Hindlimb muscle (tissue), 1 donor: Measurements from ENCODE around the gene FAM83C. TPM values are rescaled to one million over a fixed set of nuclear protein-coding genes. Genes with fewer than 3 reads are reported as not detected.
"Not testable (repeated sequence)": the region's sequence is repeated elsewhere in the genome, so short reads cannot be mapped to it uniquely, and the experiment has no call there.

ENCODE experiments used
- DNase-seq: peaks from one replicate; pipeline ENCODE4 v3.0.0-alpha.2; 2013
- polyA plus RNA-seq: library from polyadenylated mRNA; unstranded; fragments of 120-200 nt; gene quantifications from one replicate; pipeline ENCODE4 v1.2.1, GENCODE V29; 2013; ENCODE audit not compliant: insufficient read length

FAM83C gene
- polyA plus RNA-seq, 1 donor: 0.17 TPM

DNA sequence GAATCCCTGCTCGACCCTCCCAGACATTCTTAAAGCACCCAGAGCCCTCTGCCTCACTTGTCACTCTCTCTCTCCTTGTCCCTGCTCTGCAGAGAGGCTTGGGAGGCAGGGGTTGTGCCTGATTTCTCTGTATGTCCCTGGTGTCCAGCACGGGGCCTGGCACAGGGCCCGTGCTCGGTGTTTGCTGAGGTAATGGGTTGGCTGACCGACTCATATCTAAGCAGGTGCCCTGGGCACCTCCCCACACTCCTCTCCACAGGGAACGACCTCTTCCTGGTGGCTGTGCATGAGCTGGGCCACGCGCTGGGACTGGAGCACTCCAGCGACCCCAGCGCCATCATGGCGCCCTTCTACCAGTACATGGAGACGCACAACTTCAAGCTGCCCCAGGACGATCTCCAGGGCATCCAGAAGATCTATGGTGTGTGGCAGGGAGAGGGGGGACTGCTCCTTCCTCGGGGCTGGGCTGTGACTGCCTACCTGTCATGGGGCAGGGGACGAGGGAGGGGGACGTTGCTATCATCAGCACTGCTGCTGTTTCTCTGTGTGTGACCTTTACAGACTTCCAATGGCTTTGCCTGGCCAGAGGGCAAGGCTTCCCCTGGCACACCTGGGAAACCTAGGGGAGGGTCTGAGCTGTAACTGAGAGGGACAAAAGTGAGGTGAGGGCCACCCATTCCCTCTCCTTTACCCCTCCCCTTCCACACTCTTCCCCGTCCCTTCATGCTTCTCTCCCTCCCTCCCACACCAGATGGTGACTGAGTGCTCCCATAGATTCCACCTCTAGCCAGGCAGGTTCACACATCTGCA, 28.5 kb downstream of the FAM83C start:
- no peak for DNase-seq

DNA sequence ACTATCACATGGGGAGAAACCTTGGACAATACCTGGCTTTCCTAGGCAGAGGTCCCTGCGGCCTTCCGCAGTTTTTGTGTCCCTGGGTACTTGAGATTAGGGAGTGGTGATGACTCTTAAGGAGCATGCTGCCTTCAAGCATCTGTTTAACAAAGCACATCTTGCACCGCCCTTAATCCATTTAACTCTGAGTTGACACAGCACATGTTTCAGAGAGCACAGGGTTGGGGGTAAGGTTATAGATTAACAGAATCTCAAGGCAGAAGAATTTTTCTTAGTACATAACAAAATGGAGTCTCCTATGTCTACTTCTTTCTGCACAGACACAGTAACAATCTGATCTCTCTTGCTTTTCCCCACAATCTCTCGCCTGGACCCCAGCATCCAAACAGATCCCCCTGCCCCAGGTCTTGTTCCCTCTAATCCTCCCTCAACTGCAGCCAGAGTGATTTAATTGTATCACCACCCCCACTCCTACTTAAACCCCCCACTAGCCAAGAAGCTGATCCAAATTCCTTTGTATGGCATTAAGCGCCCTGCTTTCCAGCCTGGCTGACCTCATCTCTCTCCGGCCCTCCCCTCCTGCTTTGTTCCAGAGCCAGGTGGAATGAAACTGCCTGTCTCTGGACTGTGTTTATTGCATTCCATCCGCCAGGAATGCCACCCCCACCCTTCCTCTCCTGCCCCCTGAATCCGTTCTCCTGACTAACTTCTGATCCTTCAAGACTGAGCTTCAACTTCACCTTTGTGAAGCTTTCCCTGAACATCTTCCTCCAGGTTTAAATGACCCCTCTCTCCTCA, 29.3 kb downstream of the FAM83C start:
- DNase-seq: not testable (repeated sequence)

DNA sequence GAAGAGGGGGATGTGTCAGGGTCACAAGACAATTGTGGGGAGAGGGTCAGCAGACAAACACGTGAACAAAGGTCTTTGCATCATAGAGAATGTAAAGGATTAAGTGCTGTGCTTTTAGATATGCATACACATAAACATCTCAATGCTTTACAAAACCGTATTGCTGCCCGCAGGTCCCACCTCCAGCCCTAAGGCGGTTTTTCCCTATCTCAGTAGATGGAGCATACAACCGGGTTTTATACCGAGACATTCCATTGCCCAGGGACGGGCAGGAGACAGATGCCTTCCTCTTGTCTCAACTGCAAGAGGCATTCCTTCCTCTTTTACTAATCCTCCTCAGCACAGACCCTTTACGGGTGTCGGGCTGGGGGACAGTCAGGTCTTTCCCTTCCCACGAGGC, 29.9 kb downstream of the FAM83C start:
- DNase-seq: not testable (repeated sequence)

DNA sequence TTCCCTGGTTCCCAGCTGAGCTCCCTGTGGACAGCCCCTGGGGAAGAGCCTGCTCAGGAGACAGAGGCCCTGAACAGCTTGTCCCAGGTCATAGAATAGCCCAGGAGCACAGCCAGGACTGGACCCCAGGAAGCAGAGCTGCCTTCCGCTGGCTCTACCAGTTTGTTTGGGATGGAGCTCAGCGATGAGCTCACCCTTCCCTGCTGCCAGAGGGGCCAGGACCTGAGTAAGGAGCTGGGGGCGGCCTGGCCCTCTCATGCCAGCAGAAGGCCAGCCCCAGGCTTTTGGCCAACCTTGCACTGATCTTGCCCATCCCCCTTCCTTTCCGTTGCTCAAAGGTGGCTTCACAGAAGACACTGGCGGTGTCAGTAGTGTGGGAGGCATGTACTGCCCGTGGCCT, 31.8 kb downstream of the FAM83C start:
- DNase-seq: no peak

DNA sequence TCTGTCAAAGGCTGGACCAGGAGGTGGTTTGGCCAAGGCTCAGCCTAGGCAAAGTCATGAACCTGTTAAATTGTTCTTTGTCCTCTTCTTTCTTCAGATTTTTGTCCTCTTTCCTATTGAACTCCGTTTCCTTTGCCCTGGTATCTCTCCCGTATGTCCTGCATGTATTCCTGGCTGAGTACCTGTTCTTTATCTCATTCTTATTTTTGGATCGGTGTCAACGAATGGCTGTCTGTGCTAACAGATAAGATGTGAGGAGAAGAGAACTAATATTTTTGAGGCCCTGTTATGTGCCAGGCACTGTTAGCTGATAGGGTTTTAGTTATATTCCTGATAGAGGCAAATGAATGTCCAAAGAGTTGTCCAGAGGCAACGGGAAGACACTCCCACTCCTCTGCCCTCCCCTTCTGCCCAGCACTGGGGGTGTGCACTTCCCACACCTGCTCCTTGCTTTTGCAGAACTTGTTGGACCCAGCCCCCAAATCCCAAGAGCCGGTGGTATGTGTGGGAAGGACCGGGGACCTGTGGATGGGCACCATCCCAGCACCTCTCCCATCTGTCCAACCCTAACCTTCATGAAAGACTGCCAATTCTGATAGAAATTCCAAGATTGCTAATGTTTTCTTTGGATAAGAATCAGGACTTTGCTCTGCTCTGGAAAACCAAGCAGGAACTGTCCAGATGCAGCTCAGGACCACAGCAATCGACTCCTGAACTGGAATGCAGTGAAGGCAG, 34.9 kb downstream of the FAM83C start:
- no peak for DNase-seq

DNA sequence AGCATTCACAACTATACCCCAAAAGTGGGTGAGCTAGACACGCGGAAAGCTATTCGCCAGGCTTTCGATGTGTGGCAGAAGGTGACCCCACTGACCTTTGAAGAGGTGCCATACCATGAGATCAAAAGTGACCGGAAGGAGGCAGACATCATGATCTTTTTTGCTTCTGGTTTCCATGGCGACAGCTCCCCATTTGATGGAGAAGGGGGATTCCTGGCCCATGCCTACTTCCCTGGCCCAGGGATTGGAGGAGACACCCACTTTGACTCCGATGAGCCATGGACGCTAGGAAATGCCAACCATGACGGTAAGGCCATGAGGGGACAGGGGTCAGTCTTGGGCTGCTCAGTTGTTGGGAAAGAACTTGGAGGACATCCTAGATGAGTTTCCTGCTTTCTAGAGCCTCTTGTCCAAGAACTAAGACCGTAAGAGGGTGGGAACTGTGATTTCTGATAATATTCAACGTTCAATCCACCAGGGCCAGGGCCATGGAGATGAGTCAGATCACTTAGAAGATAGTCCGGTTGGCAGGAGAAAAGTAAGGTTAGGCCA, 37.7 kb downstream of the FAM83C start:
- no peak for DNase-seq

DNA sequence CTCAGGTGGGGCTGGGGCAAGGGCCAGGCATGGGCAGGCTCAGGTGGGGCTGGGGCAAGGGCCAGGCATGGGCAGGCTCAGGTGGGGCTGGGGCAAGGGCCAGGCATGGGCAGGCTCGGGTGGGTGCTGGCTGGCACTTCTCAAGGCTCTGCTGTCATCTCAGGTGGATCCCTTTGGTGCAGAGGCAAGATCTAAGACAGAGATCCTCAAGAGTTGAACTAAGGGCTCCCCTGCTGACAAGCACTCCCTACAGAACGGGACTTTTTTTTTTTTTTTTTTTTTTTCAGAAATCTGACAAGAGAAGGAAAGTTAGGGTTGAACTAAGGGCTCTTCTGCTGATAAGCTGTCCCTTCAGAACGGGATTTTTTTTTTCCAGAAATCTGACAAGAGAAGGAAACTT, 39.2 kb downstream of the FAM83C start:
- DNase-seq: no peak

DNA sequence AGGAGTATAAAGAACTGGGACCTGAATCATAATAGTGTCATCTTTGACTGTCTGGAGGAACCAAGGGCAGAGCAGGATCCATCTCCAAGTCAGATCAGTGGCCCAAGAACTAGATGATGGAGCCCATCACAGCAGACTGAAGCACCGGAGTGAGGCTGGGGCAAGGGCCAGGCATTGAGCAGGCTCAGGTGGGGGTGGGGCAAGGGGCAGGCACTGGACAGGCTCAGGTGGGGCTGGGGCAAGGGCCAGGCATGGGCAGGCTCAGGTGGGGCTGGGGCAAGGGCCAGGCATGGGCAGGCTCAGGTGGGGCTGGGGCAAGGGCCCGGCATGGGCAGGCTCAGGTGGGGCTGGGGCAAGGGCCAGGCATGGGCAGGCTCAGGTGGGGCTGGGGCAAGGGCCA, 39.6 kb downstream of the FAM83C start:
- DNase-seq: not testable (repeated sequence)

DNA sequence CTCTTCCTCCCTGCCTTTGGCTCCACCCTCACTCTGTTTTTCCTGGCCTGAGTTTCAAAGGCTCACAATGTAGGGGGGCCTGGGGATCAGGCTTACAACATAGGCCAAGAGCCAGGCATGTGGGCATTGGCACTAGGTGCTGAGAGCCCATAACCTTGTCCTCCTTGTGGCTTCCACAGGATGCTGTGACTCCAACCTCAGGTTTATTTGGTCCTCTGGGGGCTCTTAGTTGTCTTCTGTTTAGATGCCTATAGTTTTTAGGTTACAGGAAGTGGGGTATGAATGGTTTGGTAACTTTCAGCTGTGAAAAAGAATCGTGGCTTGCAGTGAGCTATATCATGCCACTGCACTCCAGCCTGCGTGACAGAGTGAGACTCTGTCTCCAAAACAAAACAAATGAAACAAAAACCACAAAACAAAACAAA, 40.2 kb downstream of the FAM83C start:
- DNase-seq: no peak

DNA sequence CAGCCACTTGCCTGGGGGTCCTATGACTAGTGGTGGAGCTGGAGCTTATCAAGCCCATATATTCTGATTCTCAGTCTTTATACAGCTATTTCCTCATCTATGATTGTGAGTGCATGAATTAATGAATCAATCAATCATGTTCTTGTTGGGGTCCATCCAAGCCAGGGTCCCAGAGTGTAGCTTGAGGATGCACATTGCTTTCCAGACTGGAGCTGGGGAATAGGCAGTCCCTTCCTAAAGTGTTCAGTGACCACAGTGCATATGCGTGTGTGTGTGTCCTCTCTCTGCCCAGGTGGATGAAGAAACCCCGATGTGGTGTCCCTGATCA, 40.6 kb downstream of the FAM83C start:
- DNase-seq: no peak

DNA sequence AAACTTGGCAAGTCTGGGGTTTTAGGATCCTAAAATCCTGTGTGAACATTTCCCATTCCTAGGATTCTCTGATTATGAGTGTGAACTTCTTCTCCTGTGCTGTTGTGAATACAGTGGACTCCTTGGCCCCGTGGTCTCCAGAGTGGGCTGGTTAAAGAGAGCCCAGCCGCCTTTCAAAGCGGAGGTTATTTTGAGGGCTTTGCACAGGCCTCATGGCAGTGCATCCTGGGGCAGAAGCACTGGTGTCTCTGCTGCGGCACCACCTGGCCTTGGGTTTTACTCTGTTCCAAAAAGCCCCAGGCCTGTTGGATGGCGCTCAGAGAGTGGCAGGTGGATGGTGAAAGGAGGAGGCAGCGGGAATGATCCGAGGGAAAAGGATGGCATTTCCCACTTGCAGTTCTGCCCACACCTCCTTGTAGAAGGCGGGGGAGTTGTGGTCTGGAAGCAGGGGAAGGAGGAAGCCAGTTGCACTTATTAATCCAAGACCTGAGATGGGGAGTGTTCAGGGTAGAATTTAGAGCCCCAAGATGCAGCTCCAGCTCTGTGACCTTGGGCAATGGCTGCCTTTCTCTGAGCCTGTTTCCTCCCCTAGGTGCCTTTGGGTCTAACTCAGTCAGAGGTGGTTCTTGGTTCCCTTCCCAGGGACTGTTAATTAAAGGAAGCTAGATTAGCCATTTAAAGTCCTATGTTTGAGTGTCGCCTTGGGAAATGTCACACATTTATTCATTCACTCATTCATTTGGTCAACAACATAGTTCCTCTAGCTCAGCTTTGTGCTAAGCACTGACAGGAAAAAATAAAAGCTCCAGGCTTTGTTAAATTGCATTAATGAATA, 43.4 kb downstream of the FAM83C start:
- no peak for DNase-seq

DNA sequence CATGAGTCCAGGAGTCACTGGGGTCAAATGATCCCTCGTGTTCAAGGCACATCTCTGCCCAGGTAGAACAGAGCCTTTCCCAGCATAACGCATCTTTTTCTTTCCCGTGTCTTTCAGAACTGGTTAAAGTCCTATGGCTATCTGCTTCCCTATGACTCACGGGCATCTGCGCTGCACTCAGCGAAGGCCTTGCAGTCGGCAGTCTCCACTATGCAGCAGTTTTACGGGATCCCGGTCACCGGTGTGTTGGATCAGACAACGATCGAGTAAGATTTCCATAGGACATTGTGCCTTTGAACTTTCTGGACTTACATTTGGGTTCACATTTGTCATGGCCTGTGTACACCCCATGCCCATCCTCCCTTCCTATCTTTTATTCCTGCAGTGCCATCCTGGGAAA, 45.5 kb downstream of the FAM83C start:
- no peak for DNase-seq

DNA sequence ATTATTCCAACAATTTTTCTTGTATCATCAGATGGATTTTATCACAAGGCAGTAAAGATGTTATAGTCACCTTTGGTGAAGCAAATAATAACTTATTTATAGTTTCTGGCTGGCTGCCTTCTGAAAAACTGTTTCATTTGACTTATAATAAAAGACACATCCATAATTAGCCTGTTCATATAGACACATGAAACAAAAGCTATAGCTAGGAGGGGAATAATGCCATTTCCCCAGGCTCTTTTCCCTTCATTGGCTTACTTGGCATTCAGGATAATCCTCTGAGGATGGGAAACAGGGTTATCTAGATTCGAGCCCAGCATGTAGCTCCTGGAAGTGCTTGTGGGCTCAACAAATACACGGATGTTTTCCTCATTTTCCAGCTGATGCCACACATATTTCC, 48.2 kb downstream of the FAM83C start:
- DNase-seq: no peak

DNA sequence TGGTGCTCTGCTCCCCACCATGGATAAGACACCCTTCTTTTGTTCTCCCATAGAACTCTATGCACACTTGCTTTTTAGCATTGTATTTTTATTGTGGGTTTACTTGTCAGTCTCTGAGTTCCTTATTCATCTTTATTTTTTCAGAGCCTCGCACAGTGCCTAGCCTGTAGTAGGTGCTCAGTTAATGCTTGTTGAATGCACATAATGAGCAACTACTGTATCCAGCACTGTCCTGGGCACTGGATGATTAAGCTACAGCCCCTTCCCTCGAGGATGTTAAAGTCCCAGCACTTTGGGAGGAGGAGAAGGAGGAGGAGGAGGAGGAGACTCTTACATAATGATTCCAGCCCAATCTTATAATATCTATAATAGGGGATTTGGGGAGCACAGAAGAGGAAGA, 48.9 kb downstream of the FAM83C start:
- DNase-seq: no peak

DNA sequence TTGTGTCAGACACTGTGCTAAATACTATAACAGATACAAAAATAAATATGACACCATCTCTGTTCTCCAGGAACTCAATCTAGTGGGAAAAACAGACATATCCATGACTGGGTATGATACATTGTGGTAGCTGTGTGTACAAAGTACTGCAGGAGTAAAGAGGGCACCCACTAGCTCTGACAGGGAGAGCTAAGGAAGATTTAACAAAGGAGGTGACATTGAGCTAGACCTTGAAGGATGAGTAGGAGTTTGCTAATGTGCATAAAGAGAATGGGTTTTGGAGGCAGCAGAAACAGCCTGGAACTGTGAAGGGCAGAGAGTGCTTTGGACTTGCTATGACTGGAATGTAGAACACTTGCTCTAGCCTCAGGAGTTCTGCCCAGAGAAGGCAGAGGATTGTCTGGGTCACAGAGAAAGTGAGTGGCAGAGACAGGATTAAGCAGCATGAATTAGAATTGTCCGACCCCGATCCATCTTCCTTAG, 51.4 kb downstream of the FAM83C start:
- DNase-seq: no peak

DNA sequence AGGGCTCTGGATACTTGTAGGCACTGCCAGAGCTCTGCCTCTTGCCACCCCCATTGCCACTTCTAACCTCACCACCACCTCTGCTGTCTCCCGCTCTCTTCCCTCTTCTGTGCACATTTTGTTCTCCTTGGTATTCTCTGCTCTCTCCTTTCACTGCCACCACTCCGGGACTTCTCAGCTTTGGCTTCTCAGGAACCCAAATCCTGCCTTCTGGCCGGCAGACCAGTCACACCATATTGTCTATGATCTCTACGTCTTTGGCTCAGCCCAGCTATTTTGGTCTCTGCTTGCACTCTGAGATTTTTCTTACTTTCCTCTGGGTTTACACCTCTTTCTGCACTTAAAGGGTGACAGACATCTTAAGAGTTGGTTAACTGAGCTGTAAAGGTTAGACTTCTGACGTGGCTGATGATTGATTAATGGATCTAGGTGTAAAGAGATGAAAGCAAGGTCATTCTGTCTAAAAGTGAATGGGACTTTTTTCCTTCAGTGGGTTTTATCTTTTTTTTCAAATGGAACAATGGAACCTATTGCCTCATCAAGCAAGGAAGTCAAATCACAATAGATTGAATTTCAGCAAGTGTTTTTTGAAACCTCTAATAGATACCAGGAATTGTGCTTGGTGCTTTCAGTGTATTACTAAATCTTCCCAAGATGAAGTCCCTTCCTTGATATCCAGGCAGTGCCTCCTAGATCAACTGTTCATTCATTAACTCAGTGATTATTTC, 52.0 kb downstream of the FAM83C start:
- no peak for DNase-seq

DNA sequence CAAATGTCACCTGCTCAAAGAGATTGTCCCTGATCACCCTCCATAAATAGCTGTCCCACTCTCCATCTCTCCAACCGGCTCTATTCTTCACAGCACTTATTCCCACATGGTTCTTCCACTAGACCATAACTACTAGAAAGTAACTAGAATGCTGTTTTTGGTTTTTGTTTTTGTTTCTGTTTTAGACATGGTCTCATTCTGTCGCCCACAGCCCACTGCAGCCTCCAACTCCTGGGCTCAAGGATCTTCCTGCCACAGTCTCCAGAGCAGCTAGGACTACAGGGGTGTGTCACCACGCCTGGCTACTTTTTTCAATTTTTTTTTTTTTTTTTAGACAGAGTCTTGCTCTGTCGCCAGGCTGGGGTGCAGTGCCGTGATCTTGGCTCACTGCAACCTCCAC, 53.5 kb downstream of the FAM83C start:
- no peak for DNase-seq

DNA sequence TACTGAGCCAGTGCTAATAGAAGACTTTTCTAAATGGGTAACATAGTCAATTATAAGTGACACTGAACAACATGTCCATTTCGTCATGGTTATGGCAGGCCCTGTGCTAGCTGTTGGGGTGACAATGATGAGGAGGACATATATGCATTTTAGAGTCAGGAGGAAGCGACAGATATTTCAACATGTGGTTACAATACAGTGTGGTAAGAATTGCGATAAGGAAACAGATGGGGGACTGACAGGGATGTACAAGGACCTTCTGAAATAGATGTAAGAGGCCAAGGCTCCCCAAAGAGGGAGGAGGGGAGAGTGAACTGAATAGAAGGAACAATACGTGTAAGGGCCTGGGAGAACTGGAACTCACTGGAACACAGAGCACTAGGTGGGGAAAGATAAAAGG, 54.1 kb downstream of the FAM83C start:
- DNase-seq: no peak

DNA sequence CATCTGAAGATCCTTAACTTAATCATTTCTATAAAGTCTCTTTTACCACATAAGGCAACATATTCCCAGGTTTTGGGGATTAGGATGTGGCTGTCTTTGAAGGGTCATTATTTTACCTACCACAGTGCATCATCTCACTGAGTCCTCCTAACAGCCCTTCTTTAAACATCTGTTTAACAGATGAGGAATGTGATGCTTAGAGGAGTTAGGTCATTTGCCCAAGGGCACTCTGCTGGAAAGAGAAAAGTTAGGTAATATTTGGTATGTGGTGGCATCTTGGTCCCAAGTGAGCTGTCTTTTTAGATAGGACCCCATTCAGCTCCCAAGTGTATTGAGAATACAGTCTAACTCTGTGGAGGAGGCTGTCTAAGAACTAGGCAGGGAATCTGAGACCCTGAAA, 54.7 kb downstream of the FAM83C start:
- DNase-seq: no peak

DNA sequence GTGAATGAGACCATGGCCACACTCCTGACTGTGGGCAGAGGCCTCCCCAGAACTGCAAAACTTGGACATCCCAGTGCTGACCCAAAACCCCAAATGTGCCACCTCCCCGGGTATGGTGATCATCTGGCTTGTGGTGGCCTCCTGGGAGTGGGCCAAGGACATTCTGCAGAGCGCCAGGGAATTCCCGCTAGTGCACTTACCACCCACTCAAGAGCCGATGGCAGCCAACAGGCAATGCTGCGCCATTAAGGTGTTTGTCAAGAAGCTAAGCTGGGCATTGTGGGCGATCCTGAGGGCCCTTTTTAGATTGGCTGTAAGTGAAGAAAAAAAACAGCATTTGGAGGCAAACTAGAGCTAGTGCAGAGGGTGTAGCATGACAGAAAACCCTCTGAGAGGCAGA, 56.3 kb downstream of the FAM83C start:
- no peak for DNase-seq
